PC-9 (cell line): ENCODE results near the gene CSNK1A1L.

Experiments used
- EZH2 ChIP-seq: fragments of 200-600 bp; sonication (generic); IDR thresholded peaks from 2 replicates; pipeline ENCODE4 v1.8.0; 2017; ENCODE audit warnings: antibody characterized with exemption, low read depth
- TF ChIP-seq, protein P1 (sequence below): fragments of 200-600 bp; sonication (generic); conservative IDR thresholded peaks from 2 replicates; pipeline ENCODE4 v1.6.1; 2017; ENCODE audit warnings: mixed run types, antibody characterized with exemption, mild to moderate bottlenecking, moderate library complexity

DNA sequence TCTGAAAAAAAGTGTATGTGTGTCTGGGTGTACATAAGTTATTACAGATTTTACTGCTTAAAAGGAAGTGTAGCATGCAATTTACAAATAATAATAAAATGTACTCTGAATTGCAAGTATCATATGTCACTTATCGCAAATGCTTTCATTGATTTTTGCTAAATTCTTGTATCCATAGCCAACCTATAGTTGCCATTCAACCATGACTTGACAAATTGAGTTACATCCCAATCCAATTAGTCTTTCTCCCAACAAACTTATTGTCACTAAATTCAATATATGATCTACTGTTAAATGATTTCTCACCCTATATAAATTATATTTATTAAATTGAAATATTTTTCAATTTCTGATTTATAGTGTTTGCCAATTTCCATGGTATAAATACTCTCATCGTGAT lies 28.6 kb downstream of the CSNK1A1L start:
- TF ChIP-seq, protein P1, sequence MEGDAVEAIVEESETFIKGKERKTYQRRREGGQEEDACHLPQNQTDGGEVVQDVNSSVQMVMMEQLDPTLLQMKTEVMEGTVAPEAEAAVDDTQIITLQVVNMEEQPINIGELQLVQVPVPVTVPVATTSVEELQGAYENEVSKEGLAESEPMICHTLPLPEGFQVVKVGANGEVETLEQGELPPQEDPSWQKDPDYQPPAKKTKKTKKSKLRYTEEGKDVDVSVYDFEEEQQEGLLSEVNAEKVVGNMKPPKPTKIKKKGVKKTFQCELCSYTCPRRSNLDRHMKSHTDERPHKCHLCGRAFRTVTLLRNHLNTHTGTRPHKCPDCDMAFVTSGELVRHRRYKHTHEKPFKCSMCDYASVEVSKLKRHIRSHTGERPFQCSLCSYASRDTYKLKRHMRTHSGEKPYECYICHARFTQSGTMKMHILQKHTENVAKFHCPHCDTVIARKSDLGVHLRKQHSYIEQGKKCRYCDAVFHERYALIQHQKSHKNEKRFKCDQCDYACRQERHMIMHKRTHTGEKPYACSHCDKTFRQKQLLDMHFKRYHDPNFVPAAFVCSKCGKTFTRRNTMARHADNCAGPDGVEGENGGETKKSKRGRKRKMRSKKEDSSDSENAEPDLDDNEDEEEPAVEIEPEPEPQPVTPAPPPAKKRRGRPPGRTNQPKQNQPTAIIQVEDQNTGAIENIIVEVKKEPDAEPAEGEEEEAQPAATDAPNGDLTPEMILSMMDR, result no peak
- TF ChIP-seq EZH2, result no peak
